GM23338 (cell line): ENCODE results near the gene LASP1NB.
A peak's percentile ranks its signal among the peaks of the same experiment; 100 is the strongest.

Experiments used
- ATAC-seq: fragments of 200-7000 bp; cut with Tn5 transposase; 3 replicates; pipeline ENCODE4 v1.9.1; 2020
- DNase-seq: peaks from one replicate; pipeline ENCODE4 v3.0.0-alpha.2; 2015; ENCODE audit warnings: low spot score
- H2AFZ ChIP-seq: fragments of 200-600 bp; sonication (generic); 2 replicates; pipeline ENCODE4 v1.8.0; 2016; ENCODE audit warnings: antibody characterized with exemption, mild to moderate bottlenecking, moderate library complexity
- H3F3A ChIP-seq: fragments of 200-600 bp; sonication (generic); replicated peaks from 2 replicates; pipeline ENCODE4 v1.8.0; 2017; ENCODE audit warnings: antibody characterized with exemption, mixed run types, low read depth
- H3K27ac ChIP-seq: fragments of 200-600 bp; sonication (generic); 2 replicates; pipeline ENCODE4 v1.6.1; 2016; ENCODE audit warnings: low read depth
- H3K27me3 ChIP-seq: fragments of 200-600 bp; sonication (generic); 2 replicates; pipeline ENCODE4 v1.8.0; 2016; ENCODE audit warnings: mild to moderate bottlenecking, mixed run types, moderate library complexity; ENCODE audit not compliant: insufficient read depth
- H3K36me3 ChIP-seq: fragments of 200-600 bp; sonication (generic); 2 replicates; pipeline ENCODE4 v1.8.0; 2016; ENCODE audit warnings: mild to moderate bottlenecking; ENCODE audit not compliant: insufficient read depth
- H3K4me1 ChIP-seq: fragments of 200-600 bp; sonication (generic); 2 replicates; pipeline ENCODE4 v1.8.0; 2016; ENCODE audit warnings: mild to moderate bottlenecking, moderate library complexity; ENCODE audit not compliant: insufficient read depth
- H3K4me2 ChIP-seq: fragments of 200-600 bp; sonication (generic); 2 replicates; pipeline ENCODE4 v1.7.1; 2017; ENCODE audit warnings: mixed run types
- H3K4me3 ChIP-seq: fragments of 200-600 bp; sonication (generic); 2 replicates; pipeline ENCODE4 v1.6.1; 2016; ENCODE audit warnings: mixed run types
- H3K79me2 ChIP-seq: fragments of 200-600 bp; sonication (generic); replicated peaks from 2 replicates; pipeline ENCODE4 v1.8.0; 2017; ENCODE audit warnings: mild to moderate bottlenecking; ENCODE audit not compliant: insufficient read depth
- H3K9me2 ChIP-seq: fragments of 200-600 bp; sonication (generic); 2 replicates; pipeline ENCODE4 v1.8.0; 2017; ENCODE audit not compliant: insufficient read depth
- H4K20me1 ChIP-seq: fragments of 200-600 bp; sonication (generic); replicated peaks from 2 replicates; pipeline ENCODE4 v1.8.0; 2017; ENCODE audit warnings: mild to moderate bottlenecking; ENCODE audit not compliant: insufficient read depth
- H3K27ac Mint-ChIP-seq: 2 replicates; pipeline ENCODE4 v1.8.0; 2020; ENCODE audit warnings: inconsistent platforms, mild to moderate bottlenecking, moderate library complexity, mixed read lengths
- H3K27me3 Mint-ChIP-seq: 3 replicates; pipeline ENCODE4 v1.8.0; 2022; ENCODE audit warnings: low read depth, mild to moderate bottlenecking, moderate library complexity, mixed read lengths, inconsistent platforms; ENCODE audit not compliant: insufficient read depth, poor library complexity
- H3K36me3 Mint-ChIP-seq: 3 replicates; pipeline ENCODE4 v1.8.0; 2021; ENCODE audit warnings: low read depth, mild to moderate bottlenecking, inconsistent platforms, moderate library complexity, mixed read lengths
- H3K4me1 Mint-ChIP-seq: 3 replicates; pipeline ENCODE4 v1.8.0; 2020; ENCODE audit warnings: mild to moderate bottlenecking, inconsistent platforms, mixed read lengths
- H3K4me3 Mint-ChIP-seq: 3 replicates; pipeline ENCODE4 v1.8.0; 2021; ENCODE audit warnings: moderate library complexity, mild to moderate bottlenecking, inconsistent platforms, mixed read lengths
- H3K9me3 Mint-ChIP-seq: 3 replicates; pipeline ENCODE4 v1.8.0; 2020; ENCODE audit warnings: moderate library complexity, mild to moderate bottlenecking, inconsistent platforms, mixed read lengths
- CREB1 ChIP-seq: fragments of 250-450 bp; sonication (Bioruptor Pico); IDR thresholded peaks from 2 replicates; pipeline ENCODE4 v1.5.0; 2020; ENCODE audit warnings: low read depth, mild to moderate bottlenecking, moderate library complexity
- CTCF ChIP-seq, 2 experiments: fragments of 200-600 bp in 1 of 2; sonication (generic) in 1 of 2; conservative IDR thresholded peaks; 2 replicates each; pipeline versions ENCODE4 v1.5.1 to v1.6.1; 2016 to 2017; ENCODE audit warnings: antibody characterized with exemption in 2 of 2, low read depth in 2 of 2, mild to moderate bottlenecking in 2 of 2, moderate library complexity in 1 of 2
- ETS1 ChIP-seq: IDR thresholded peaks from 2 replicates; pipeline ENCODE4 v1.6.1; 2016; ENCODE audit warnings: antibody characterized with exemption
- EZH2 ChIP-seq: fragments of 200-600 bp; sonication (generic); IDR thresholded peaks from one replicate; pipeline ENCODE4 v1.8.0; 2017; ENCODE audit warnings: antibody characterized with exemption, mild to moderate bottlenecking, low read depth; ENCODE audit not compliant: unreplicated experiment
- EZH2phosphoT487 ChIP-seq: fragments of 200-600 bp; sonication (generic); IDR thresholded peaks from one replicate; pipeline ENCODE4 v1.8.1; 2018; ENCODE audit warnings: antibody characterized with exemption; ENCODE audit not compliant: unreplicated experiment
- JUNB ChIP-seq: IDR thresholded peaks from one replicate; pipeline ENCODE4 v1.6.1; 2016; ENCODE audit warnings: antibody characterized with exemption; ENCODE audit not compliant: unreplicated experiment
- NANOG ChIP-seq: IDR thresholded peaks from 2 replicates; pipeline ENCODE4 v1.6.1; 2016; ENCODE audit warnings: antibody characterized with exemption, borderline replicate concordance
- POLR2AphosphoS5 ChIP-seq: IDR thresholded peaks from 2 replicates; pipeline ENCODE4 v1.6.1; 2016; ENCODE audit warnings: antibody characterized with exemption, low read depth
- REST ChIP-seq: IDR thresholded peaks from one replicate; pipeline ENCODE4 v1.6.1; 2018; ENCODE audit warnings: antibody characterized with exemption; ENCODE audit not compliant: unreplicated experiment
- STAT1 ChIP-seq: IDR thresholded peaks from one replicate; pipeline ENCODE4 v1.6.1; 2016; ENCODE audit warnings: antibody characterized with exemption; ENCODE audit not compliant: unreplicated experiment
- ZNF114 ChIP-seq: fragments of 250-450 bp; sonication (Bioruptor Pico); IDR thresholded peaks from 2 replicates; pipeline ENCODE4 v1.5.0; 2020; ENCODE audit warnings: mild to moderate bottlenecking, moderate library complexity
- ZNF331 ChIP-seq: fragments of 250-450 bp; sonication (Bioruptor Pico); IDR thresholded peaks from 2 replicates; pipeline ENCODE4 v1.5.0; 2020; ENCODE audit warnings: low read depth, mild to moderate bottlenecking, moderate library complexity
- ZNF462 ChIP-seq: fragments of 250-450 bp; sonication (Bioruptor Pico); IDR thresholded peaks from 2 replicates; pipeline ENCODE4 v1.5.0; 2020; ENCODE audit warnings: mild to moderate bottlenecking, moderate library complexity

LASP1NB gene

GRCh38 chr17:38926293-38927070 is 1.1 kb downstream of the LASP1NB start:
- ATAC-seq (no peak), DNase-seq (no peak)
- 0 out of 3 replicates have a peak overlapping the region, but pooled peaks have one; percentile 59 for H3K4me3 Mint-ChIP-seq
- Histone ChIP-seq H4K20me1 (peaks cover under 1% of the 10 kb centered on the region; the same call in 1 of the 2 replicates), H3K4me2 (no peak overlapping the region), H3K9me2 (0 out of 2 replicates have a peak, but pooled peaks cover 3% of the 10 kb centered on the region), H2AFZ (no peak overlapping the region), H3K4me3 (no peak overlapping the region), H3K79me2 (no peaks in the 10 kb centered on the region), H3K27me3 (no peaks in the 10 kb centered on the region), H3F3A (peaks cover 4% of the 10 kb centered on the region; the same call in 1 of the 2 replicates), H3K36me3 (no peaks in the 10 kb centered on the region), H3K27ac (no peak overlapping the region), H3K4me1 (peaks cover 19% of the 10 kb centered on the region)
- H3K27me3 Mint-ChIP-seq, result peaks cover 13% of the 10 kb centered on the region
- H3K36me3 Mint-ChIP-seq, result 0 out of 3 replicates have a peak, but pooled peaks cover 3% of the 10 kb centered on the region
- peaks cover 32% of the 10 kb centered on the region for H3K4me1 Mint-ChIP-seq
- no peak overlapping the region for H3K27ac Mint-ChIP-seq
- no peak for TF ChIP-seq ZNF114
- no peak for TF ChIP-seq ZNF331 (CRISPR knock-in tag)
- no peak for TF ChIP-seq NANOG
- no peak for TF ChIP-seq ETS1
- TF ChIP-seq CTCF (conservative IDR thresholded peaks at IDR 0.05; ENCODE audit: low read depth in 2 of 2), result no peak
- TF ChIP-seq REST, result no peak
- no peak for TF ChIP-seq EZH2phosphoT487
- no peak for TF ChIP-seq JUNB
- TF ChIP-seq STAT1, result no peak
- no peak for TF ChIP-seq POLR2AphosphoS5
- TF ChIP-seq EZH2, result no peak
- no peak for TF ChIP-seq CREB1 (CRISPR knock-in tag)
- no peak for TF ChIP-seq ZNF462
- H3K9me3 Mint-ChIP-seq, result peaks cover 6% of the 10 kb centered on the region
